HepG2 (cell line): ENCODE measurements around the gene KANK4. TPM values are rescaled to one million over a fixed set of nuclear protein-coding genes. Genes with fewer than 3 reads are reported as not detected.

Experiments
- ATAC-seq: fragments of 200-7000 bp; cut with Tn5 transposase; 3 replicates; pipeline ENCODE4 v1.9.1; 2020; ENCODE audit warnings: mild to moderate bottlenecking, moderate library complexity
- BruUV-seq: library from RNA; stranded (reverse); fragments of 400-500 nt; replicated peaks from 2 replicates; lab custom pipeline; 2021; lab: Mats Ljungman, UMichigan
- CTCF ChIA-PET: fragments of 300-600 bp; formaldehyde crosslinking; extraction: SDS; loops from one replicate; lab custom pipeline; 2021; ENCODE audit warnings: low total read pairs, inconsistent platforms, low intra/inter-chr PET ratio; lab: Yijun Ruan, JAX
- POLR2A ChIA-PET: fragments of 350-600 bp; sonication (Branson Sonifier 250); formaldehyde crosslinking; loops from one replicate; lab custom pipeline; 2020; ENCODE audit warnings: antibody characterized with exemption, inconsistent platforms; lab: Yijun Ruan, JAX
- DNase-seq: peaks from one replicate; pipeline ENCODE4 v3.0.0-alpha.2; 2015; ENCODE audit warnings: low spot score
- FAIRE-seq: peaks from 3 replicates; lab custom pipeline; 2011; peaks lifted over from hg19 to GRCh38; lab: Jason Lieb, UNC
- H2AFZ ChIP-seq: one replicate; pipeline ENCODE4 v1.6.1; 2011; ENCODE audit warnings: low read length, inconsistent platforms
- H3K27ac ChIP-seq: fragments of 300-600 bp; 3 replicates; pipeline ENCODE4 v1.8.0; 2011; ENCODE audit warnings: mixed run types, mild to moderate bottlenecking, mixed read lengths, low read length, inconsistent platforms; ENCODE audit not compliant: insufficient read depth; ENCODE audit errors: extremely low read length
- H3K27me3 ChIP-seq, 2 experiments: fragments of 200-600 bp in 1 of 2; 2 replicates in 1 of 2; 3 replicates in 1 of 2; pipeline versions ENCODE4 v1.6.0 to v1.8.0; 2011; ENCODE audit warnings: low read length in 2 of 2, mild to moderate bottlenecking in 2 of 2, moderate library complexity in 2 of 2, inconsistent platforms in 1 of 2; ENCODE audit not compliant: insufficient read depth in 2 of 2, control insufficient read depth in 1 of 2
- H3K36me3 ChIP-seq, 2 experiments: fragments of 200-600 bp in 1 of 2; replicated peaks in 1 of 2; 2 replicates in 1 of 2; 3 replicates in 1 of 2; pipeline versions ENCODE4 v1.5.1 to v1.8.0; 2011; ENCODE audit warnings: low read length in 2 of 2, inconsistent platforms in 1 of 2; ENCODE audit not compliant: insufficient read depth in 2 of 2, control insufficient read depth in 1 of 2
- H3K4me1 ChIP-seq: 2 replicates; pipeline ENCODE4 v1.5.1; 2012; ENCODE audit warnings: low read length, inconsistent platforms; ENCODE audit not compliant: insufficient read depth
- H3K4me2 ChIP-seq: 2 replicates; pipeline ENCODE4 v1.6.0; 2011; ENCODE audit warnings: low read depth, low read length, inconsistent platforms
- H3K4me3 ChIP-seq, 3 experiments: fragments of 200-600 bp in 1 of 3; sonication (generic), shearing (Covaris generic) in 1 of 3; replicated peaks in 1 of 3; 2 replicates each; pipeline ENCODE4 v1.5.1; 2011 to 2016; ENCODE audit warnings: low read length in 3 of 3, inconsistent platforms in 2 of 3, low read depth in 2 of 3, mild to moderate bottlenecking in 2 of 3, control low read depth in 1 of 3, mixed read lengths in 1 of 3; ENCODE audit not compliant: insufficient read depth in 1 of 3
- H3K79me2 ChIP-seq: one replicate; pipeline ENCODE4 v1.6.1; 2011; ENCODE audit warnings: low read length, inconsistent platforms; ENCODE audit not compliant: insufficient read depth
- H3K9ac ChIP-seq: 2 replicates; pipeline ENCODE4 v1.6.0; 2011; ENCODE audit warnings: mild to moderate bottlenecking, low read depth, low read length, inconsistent platforms; ENCODE audit not compliant: insufficient read depth
- H3K9me3 ChIP-seq: 2 replicates; pipeline ENCODE4 v1.5.1; 2012; ENCODE audit warnings: mild to moderate bottlenecking, low read length
- H4K20me1 ChIP-seq: 2 replicates; pipeline ENCODE4 v1.6.0; 2011; ENCODE audit warnings: inconsistent platforms, mild to moderate bottlenecking, low read length, moderate library complexity; ENCODE audit not compliant: insufficient read depth
- EEA1 ChIP-seq: sonication (generic); formaldehyde crosslinking; IDR thresholded peaks from 2 replicates; pipeline ENCODE4 v1.5.1; 2020; ENCODE audit warnings: mild to moderate bottlenecking, missing genetic modification reagents, borderline replicate concordance
- ERF ChIP-seq: IDR thresholded peaks from 2 replicates; pipeline ENCODE4 v1.6.1; 2018; ENCODE audit warnings: missing biosample characterization, missing genetic modification reagents
- FOXO4 ChIP-seq: sonication (generic); formaldehyde crosslinking; conservative IDR thresholded peaks from 2 replicates; pipeline ENCODE4 v1.8.1; 2023; ENCODE audit warnings: missing genetic modification reagents
- GLMP ChIP-seq: sonication (generic); formaldehyde crosslinking; IDR thresholded peaks from 2 replicates; pipeline ENCODE4 v1.9.0; 2021; ENCODE audit warnings: missing genetic modification reagents, mild to moderate bottlenecking, borderline replicate concordance
- IKZF1 ChIP-seq: fragments of 450-650 bp; IDR thresholded peaks from 2 replicates; pipeline ENCODE4 v1.7.1; 2016
- IRX3 ChIP-seq: sonication (generic); formaldehyde crosslinking; IDR thresholded peaks from 2 replicates; pipeline ENCODE4 v1.8.1; 2023; ENCODE audit warnings: mild to moderate bottlenecking, low read depth, missing genetic modification reagents, borderline replicate concordance
- JDP2 ChIP-seq: sonication (generic); formaldehyde crosslinking; IDR thresholded peaks from 2 replicates; pipeline ENCODE4 v1.8.1; 2022; ENCODE audit warnings: missing genetic modification reagents, borderline replicate concordance
- JUN ChIP-seq: sonication (generic); formaldehyde crosslinking; IDR thresholded peaks from 2 replicates; pipeline ENCODE4 v1.4.0; 2020; ENCODE audit warnings: mild to moderate bottlenecking, missing genetic modification reagents
- NFIB ChIP-seq: sonication (generic); formaldehyde crosslinking; IDR thresholded peaks from 2 replicates; pipeline ENCODE4 v1.9.0; 2021; ENCODE audit warnings: missing genetic modification reagents, mild to moderate bottlenecking, borderline replicate concordance
- PHB2 ChIP-seq: fragments of 450-650 bp; IDR thresholded peaks from 2 replicates; pipeline ENCODE4 v1.6.1; 2018; ENCODE audit not compliant: partially characterized antibody
- SP5 ChIP-seq: IDR thresholded peaks from 2 replicates; pipeline ENCODE4 v1.6.1; 2016; ENCODE audit warnings: low read depth, borderline replicate concordance
- STAG1 ChIP-seq: sonication (generic); formaldehyde crosslinking; IDR thresholded peaks from 2 replicates; pipeline ENCODE4 v1.4.0; 2020; ENCODE audit warnings: missing genetic modification reagents
- TARDBP ChIP-seq: sonication (generic); formaldehyde crosslinking; IDR thresholded peaks from 2 replicates; pipeline ENCODE4 v1.8.0; 2022; ENCODE audit warnings: mild to moderate bottlenecking, missing genetic modification reagents
- TEF ChIP-seq: sonication (generic); formaldehyde crosslinking; IDR thresholded peaks from 2 replicates; pipeline ENCODE4 v1.5.0; 2020; ENCODE audit warnings: missing genetic modification reagents
- ZNF563 ChIP-seq: sonication (generic); formaldehyde crosslinking; IDR thresholded peaks from 2 replicates; pipeline ENCODE4 v1.8.0; 2022; ENCODE audit warnings: mild to moderate bottlenecking, moderate library complexity, missing genetic modification reagents
- ZSCAN5A ChIP-seq: sonication (generic); formaldehyde crosslinking; IDR thresholded peaks from 2 replicates; pipeline ENCODE4 v1.8.0; 2022; ENCODE audit warnings: mild to moderate bottlenecking, missing genetic modification reagents, borderline replicate concordance
- WGBS: methylation state at CpG from one replicate; pipeline ENCODE4 v1.1.6; 2017; ENCODE audit warnings: low lambda C conversion rate; 5-methylcytosine and 5-hydroxymethylcytosine counted together
- in situ Hi-C: cut with HindIII; loops from 2 replicates; pipeline ENCODE4 v1.10.0; 2017; ENCODE audit warnings: low pct_unique_long_range_greater_than_20kb; ENCODE audit not compliant: extremely low pct_ligation_motif_present
- intact Hi-C: fragments of 100-400 bp; cut with micrococcal nuclease; formaldehyde crosslinking; loops from one replicate; pipeline ENCODE4 v1.10.0; 2022; ENCODE audit not compliant: unreplicated experiment
- polyA plus RNA-seq, 8 experiments: library from polyadenylated mRNA; depleted of rRNA in 3 of 8; stranded (reverse) in 7 of 8; unstranded in 1 of 8; fragments of >200 nt; fragmentation: Illumina TruSeq in 4 of 8; extraction: Trizol in 4 of 8; gene quantifications; 2 replicates each; pipeline versions ENCODE4 v1.2.1 to v1.2.3, GENCODE V29; 2011 to 2016; ENCODE audit warnings: low read depth in 4 of 8, missing spikeins in 1 of 8, mixed read lengths in 1 of 8; ENCODE audit not compliant: insufficient read depth in 1 of 8
- total RNA-seq, 5 experiments: library from RNA; depleted of rRNA; stranded (reverse); fragments of >200 nt; fragmentation: Illumina TruSeq; extraction: Trizol; gene quantifications; 2 replicates each; pipeline ENCODE4 v1.2.3, GENCODE V29; 2016; ENCODE audit warnings: low read depth in 1 of 5

The KANK4 gene
- total and polyA plus RNA-seq, 2 of the 13 experiments (the other 11 are each of a cell fraction or from before 2014, with no cell fraction given): 16.1 to 25.7 TPM

- intact Hi-C loops: no loop called here
- Histone ChIP-seq H3K4me3 (no peak overlapping the region), H3K27ac (no peak overlapping the region), H2AFZ (no peak overlapping the region), H4K20me1 (peaks cover 2% of the 10 kb centered on the region; the same call in 1 of the 2 replicates), H3K9ac (no peak overlapping the region), H3K4me2 (no peak overlapping the region), H3K27me3 (no peaks in the 10 kb centered on the region; a peak in 1 of 5 replicates), H3K79me2 (peaks cover 46% of the 10 kb centered on the region), H3K36me3 (peaks cover 4 to 16% of the 10 kb centered on the region in 2 experiments; a peak in 4 of 5 replicates), H3K4me1 (peaks cover 3% of the 10 kb centered on the region; the same call in 1 of the 2 replicates), H3K9me3 (no peaks in the 10 kb centered on the region)
- CTCF ChIA-PET: no interaction called here
- FAIRE-seq (no peak), ATAC-seq (no peak), DNase-seq (no peak)
- 93% methylated on average over 1 of the region's 1 CpG for WGBS
- no TSS peak for BruUV-seq
- POLR2A ChIA-PET: no interaction called here
- in situ Hi-C loops: no loop called here
- no peak for TF ChIP-seq TEF (CRISPR knock-in tag)
- TF ChIP-seq SP5 (CRISPR knock-in tag): no peak
- no peak for TF ChIP-seq JUN
- TF ChIP-seq EEA1 (CRISPR knock-in tag): no peak
- TF ChIP-seq ZSCAN5A (CRISPR knock-in tag): no peak
- no peak for TF ChIP-seq IKZF1
- TF ChIP-seq PHB2: no peak
- no peak for TF ChIP-seq STAG1 (CRISPR knock-in tag)
- no peak for TF ChIP-seq IRX3 (CRISPR knock-in tag)
- TF ChIP-seq ZNF563: no peak
- TF ChIP-seq GLMP (CRISPR knock-in tag): no peak
- no peak for TF ChIP-seq ERF
- TF ChIP-seq TARDBP (CRISPR knock-in tag): no peak
- no peak for TF ChIP-seq FOXO4 (CRISPR knock-in tag)
- no peak for TF ChIP-seq JDP2
- TF ChIP-seq NFIB (CRISPR knock-in tag): no peak
Measured at GRCh38 chr1:62307446-62307845, 11.8 kb downstream of the KANK4 start.
